Suprapubic skin (tissue), 4 donors: ENCODE results near the gene SMOC2. TPM values are rescaled to one million over a fixed set of nuclear protein-coding genes. Genes with fewer than 3 reads are reported as not detected.

Source experiments
- DNase-seq, 2 donors: peaks; one replicate each; pipeline ENCODE4 v3.0.0-alpha.2; 2019; ENCODE audit warnings: low spot score in 2 of 2
- H3K27ac ChIP-seq: fragments of 200-600 bp; sonication (generic); one replicate; pipeline ENCODE4 v1.5.1; 2019
- H3K27me3 ChIP-seq: fragments of 200-600 bp; sonication (generic); one replicate; pipeline ENCODE4 v1.5.1; 2019
- H3K36me3 ChIP-seq: fragments of 200-600 bp; sonication (generic); one replicate; pipeline ENCODE4 v1.5.1; 2019
- H3K4me1 ChIP-seq: fragments of 200-600 bp; sonication (generic); one replicate; pipeline ENCODE4 v1.5.1; 2019
- H3K4me3 ChIP-seq: fragments of 200-600 bp; sonication (generic); one replicate; pipeline ENCODE4 v1.5.1; 2019; ENCODE audit warnings: mild to moderate bottlenecking
- H3K9me3 ChIP-seq: fragments of 200-600 bp; sonication (generic); one replicate; pipeline ENCODE4 v1.5.1; 2019
- EP300 ChIP-seq: sonication (generic); formaldehyde crosslinking; IDR thresholded peaks from one replicate; pipeline ENCODE4 v1.6.1; 2017; ENCODE audit warnings: antibody characterized with exemption
- POLR2A ChIP-seq, 2 donors: fragments of 450-650 bp; IDR thresholded peaks; one replicate each; pipeline ENCODE4 v1.6.1; 2017; ENCODE audit warnings: antibody characterized with exemption in 2 of 2, mild to moderate bottlenecking in 2 of 2, moderate library complexity in 2 of 2
- POLR2AphosphoS5 ChIP-seq, 3 donors: sonication (generic); formaldehyde crosslinking; IDR thresholded peaks; one replicate each; pipeline ENCODE4 v1.6.1; 2017; ENCODE audit warnings: antibody characterized with exemption in 3 of 3
- whole genome bisulfite sequencing: methylation state at CpG from one replicate; pipeline ENCODE4 v1.1.5; 2018; 5-methylcytosine and 5-hydroxymethylcytosine counted together
- total RNA-seq, 4 donors: library from RNA; depleted of rRNA; stranded (reverse); fragments of >200 nt; gene quantifications; one replicate each; pipeline ENCODE4 v1.1.0, GENCODE V29; 2016
- TF ChIP-seq, protein P1 (sequence below), 2 donors: fragments of 200-600 bp in 1 of 2; fragments of 450-650 bp in 1 of 2; sonication (generic) in 1 of 2; IDR thresholded peaks; one replicate each; pipeline ENCODE4 v1.5.1; 2016 to 2019; ENCODE audit warnings: antibody characterized with exemption in 2 of 2, mild to moderate bottlenecking in 1 of 2, moderate library complexity in 1 of 2

The SMOC2 gene
- total RNA-seq, 4 donors from 2014 or later, result 16.2 to 22.9 (median 18.8) TPM

DNA sequence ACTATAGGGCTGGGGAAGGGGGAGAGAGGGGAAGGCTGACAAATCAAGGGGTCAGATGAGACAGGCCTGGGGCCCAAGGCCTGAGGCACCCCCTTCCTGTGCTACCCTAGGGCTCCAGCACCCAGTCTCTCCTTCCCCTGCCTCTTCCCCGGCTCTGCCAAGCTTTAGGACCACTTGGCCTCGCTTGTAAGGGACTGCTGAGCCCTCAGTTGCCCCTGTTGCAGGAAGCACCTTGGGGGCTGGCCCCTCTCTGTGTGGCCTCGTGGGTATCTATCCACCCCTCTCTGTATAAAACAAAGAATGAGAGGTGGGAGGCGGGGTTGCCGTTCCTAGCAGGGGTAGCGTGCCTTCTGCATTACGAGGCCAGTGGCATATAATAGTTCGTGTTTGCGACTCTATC, 21.4 kb upstream of the SMOC2 start:
- no peaks in the 10 kb centered on the region for H3K36me3 ChIP-seq
- TF ChIP-seq POLR2A (IDR thresholded peaks at IDR 0.05) (no peak), EP300 (no peak), POLR2AphosphoS5 (IDR thresholded peaks at IDR 0.05) (no peak)
- TF ChIP-seq, protein P1, sequence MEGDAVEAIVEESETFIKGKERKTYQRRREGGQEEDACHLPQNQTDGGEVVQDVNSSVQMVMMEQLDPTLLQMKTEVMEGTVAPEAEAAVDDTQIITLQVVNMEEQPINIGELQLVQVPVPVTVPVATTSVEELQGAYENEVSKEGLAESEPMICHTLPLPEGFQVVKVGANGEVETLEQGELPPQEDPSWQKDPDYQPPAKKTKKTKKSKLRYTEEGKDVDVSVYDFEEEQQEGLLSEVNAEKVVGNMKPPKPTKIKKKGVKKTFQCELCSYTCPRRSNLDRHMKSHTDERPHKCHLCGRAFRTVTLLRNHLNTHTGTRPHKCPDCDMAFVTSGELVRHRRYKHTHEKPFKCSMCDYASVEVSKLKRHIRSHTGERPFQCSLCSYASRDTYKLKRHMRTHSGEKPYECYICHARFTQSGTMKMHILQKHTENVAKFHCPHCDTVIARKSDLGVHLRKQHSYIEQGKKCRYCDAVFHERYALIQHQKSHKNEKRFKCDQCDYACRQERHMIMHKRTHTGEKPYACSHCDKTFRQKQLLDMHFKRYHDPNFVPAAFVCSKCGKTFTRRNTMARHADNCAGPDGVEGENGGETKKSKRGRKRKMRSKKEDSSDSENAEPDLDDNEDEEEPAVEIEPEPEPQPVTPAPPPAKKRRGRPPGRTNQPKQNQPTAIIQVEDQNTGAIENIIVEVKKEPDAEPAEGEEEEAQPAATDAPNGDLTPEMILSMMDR (IDR thresholded peaks at IDR 0.05), result no peak
- no peak overlapping the region for H3K4me3 ChIP-seq
- no peaks in the 10 kb centered on the region for H3K27me3 ChIP-seq
- DNase-seq, result peak in 1 of 2 donors; percentile 73
- H3K9me3 ChIP-seq, result no peaks in the 10 kb centered on the region
- no peak overlapping the region for H3K27ac ChIP-seq
- 95% methylated on average over 9 of the region's 9 CpGs for WGBS
- H3K4me1 ChIP-seq, result peaks cover 19% of the 10 kb centered on the region

DNA sequence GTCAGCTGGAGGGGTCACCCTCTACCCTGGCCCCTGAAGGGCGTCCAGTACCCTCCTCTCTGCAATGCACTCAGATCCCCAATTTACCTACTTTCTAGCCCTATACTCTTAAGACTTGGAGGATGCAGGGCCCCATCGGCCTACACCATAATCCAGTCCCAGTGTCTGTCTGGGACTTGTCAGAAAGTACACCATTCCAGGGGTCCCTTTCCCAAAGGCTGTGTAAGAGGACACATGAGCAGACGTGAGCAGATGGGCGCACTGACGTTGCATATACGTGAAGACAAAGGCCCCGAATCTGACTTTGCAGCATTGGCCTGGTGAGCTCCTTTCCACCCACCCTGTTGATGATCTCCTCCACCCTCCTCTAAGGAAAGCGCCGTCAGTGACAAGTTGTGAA, 20.9 kb upstream of the SMOC2 start:
- Histone ChIP-seq H3K36me3 (no peaks in the 10 kb centered on the region), H3K9me3 (no peaks in the 10 kb centered on the region), H3K4me1 (peaks cover 15% of the 10 kb centered on the region), H3K27ac (no peak overlapping the region), H3K27me3 (no peaks in the 10 kb centered on the region), H3K4me3 (no peak overlapping the region)
- 97% methylated on average over 9 of the region's 9 CpGs for WGBS
- peak in 1 of 2 donors; percentile 73 for DNase-seq
- TF ChIP-seq, protein P1 (IDR thresholded peaks at IDR 0.05), result no peak
- TF ChIP-seq EP300, result no peak
- no peak for TF ChIP-seq POLR2AphosphoS5 (IDR thresholded peaks at IDR 0.05)
- no peak for TF ChIP-seq POLR2A (IDR thresholded peaks at IDR 0.05)

DNA sequence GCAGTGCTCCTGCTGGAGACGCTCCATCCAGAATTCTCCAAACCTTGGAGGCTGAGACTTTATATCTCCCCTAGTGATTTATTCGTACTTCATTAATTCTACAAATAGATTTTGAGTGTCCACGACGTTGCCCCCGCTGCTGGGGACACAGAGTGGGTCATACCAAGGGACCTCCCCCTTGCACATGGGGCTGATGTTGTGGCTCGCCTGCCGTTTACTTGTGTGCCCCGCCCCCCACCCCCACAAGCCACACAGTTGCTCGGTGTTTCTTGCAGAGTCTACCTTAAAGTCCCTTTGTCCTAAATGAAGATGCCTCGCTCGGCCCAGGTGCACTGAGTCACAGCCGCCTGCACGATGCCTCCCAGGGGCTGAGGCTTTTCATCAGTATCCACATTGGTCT, 20.3 kb upstream of the SMOC2 start:
- no peak overlapping the region for H3K4me3 ChIP-seq
- no peaks in the 10 kb centered on the region for H3K9me3 ChIP-seq
- DNase-seq, result peak in 1 of 2 donors; percentile 65
- H3K36me3 ChIP-seq, result no peaks in the 10 kb centered on the region
- peaks cover 12% of the 10 kb centered on the region for H3K4me1 ChIP-seq
- TF ChIP-seq EP300 (no peak), POLR2A (IDR thresholded peaks at IDR 0.05) (no peak), POLR2AphosphoS5 (IDR thresholded peaks at IDR 0.05) (no peak)
- TF ChIP-seq, protein P1 (IDR thresholded peaks at IDR 0.05), result no peak
- H3K27ac ChIP-seq, result no peak overlapping the region
- no peaks in the 10 kb centered on the region for H3K27me3 ChIP-seq
- 89% methylated on average over 13 of the region's 13 CpGs for WGBS

DNA sequence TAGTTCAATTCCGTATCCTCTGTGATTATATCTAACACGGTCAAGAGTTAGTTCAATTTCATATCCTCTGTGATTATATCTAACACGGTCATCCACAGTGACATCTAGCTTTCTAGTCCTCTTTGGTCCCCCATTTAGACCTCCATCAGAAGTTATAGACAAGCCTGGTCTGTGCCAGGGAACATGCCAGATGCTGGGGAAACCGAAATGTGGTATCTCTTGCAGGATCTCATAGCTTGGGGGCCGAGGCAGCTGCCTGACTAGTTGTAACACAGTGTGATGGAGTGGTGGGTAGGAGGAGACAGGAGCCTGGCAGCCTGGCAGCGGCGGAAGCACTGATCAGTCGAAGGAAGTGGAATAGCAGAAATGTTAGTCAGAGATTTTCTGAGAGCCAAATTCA, 13.8 kb upstream of the SMOC2 start:
- DNase-seq, result no peak
- Histone ChIP-seq H3K4me1 (no peaks in the 10 kb centered on the region), H3K27ac (no peak overlapping the region), H3K4me3 (no peak overlapping the region), H3K36me3 (no peaks in the 10 kb centered on the region), H3K27me3 (peaks cover 11% of the 10 kb centered on the region), H3K9me3 (no peaks in the 10 kb centered on the region)
- TF ChIP-seq POLR2A (IDR thresholded peaks at IDR 0.05) (no peak), EP300 (no peak), POLR2AphosphoS5 (IDR thresholded peaks at IDR 0.05) (no peak)
- TF ChIP-seq, protein P1 (IDR thresholded peaks at IDR 0.05), result no peak
- WGBS, result 69% methylated on average over 8 of the region's 8 CpGs

DNA sequence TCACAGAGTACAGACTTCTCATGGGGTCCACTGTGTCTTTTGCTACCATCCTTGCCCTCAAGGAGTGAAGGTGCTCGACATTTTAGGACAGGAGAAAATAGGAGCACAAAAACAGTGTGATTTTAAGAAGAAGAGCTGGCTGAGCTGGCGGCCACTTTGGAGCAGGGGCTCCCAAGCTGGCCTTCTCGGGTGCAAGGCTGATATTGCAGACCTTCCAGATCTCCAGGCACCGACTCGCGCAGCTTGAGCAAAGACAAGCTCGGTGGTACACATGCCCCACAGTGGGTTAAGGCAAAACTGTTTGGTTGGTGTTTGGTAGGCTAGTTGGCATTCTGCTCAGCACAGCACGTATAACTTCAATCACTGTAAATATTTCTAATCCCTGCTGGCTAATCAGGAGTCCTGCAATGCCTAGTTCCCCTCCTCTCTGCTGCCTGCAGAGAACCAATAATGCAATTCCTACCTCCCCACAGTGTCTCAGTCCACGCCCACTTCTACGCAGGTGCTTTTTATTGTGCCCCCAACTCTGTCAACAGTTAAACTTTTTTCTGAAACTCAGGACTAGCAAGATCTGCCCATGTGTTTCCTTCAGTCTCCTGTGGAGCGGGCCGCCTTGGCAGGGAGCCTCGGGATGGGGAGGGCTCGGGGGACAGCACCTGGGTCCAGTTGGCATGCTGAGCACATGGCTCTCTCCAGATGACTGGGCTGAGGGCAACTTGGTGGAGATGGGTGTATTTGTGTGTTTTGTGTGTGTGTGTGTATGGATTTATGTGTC, 12.7 kb upstream of the SMOC2 start:
- Histone ChIP-seq H3K9me3 (no peaks in the 10 kb centered on the region), H3K27me3 (peaks cover 11% of the 10 kb centered on the region), H3K4me1 (no peaks in the 10 kb centered on the region), H3K4me3 (no peak overlapping the region), H3K36me3 (no peaks in the 10 kb centered on the region), H3K27ac (no peak overlapping the region)
- no peak for TF ChIP-seq POLR2AphosphoS5 (IDR thresholded peaks at IDR 0.05)
- no peak for TF ChIP-seq EP300
- TF ChIP-seq POLR2A (IDR thresholded peaks at IDR 0.05), result no peak
- TF ChIP-seq, protein P1 (IDR thresholded peaks at IDR 0.05), result no peak
- 71% methylated on average over 14 of the region's 14 CpGs for WGBS
- no peak for DNase-seq
